ENCODE results near the gene BUD13.

BUD13 gene

DNA sequence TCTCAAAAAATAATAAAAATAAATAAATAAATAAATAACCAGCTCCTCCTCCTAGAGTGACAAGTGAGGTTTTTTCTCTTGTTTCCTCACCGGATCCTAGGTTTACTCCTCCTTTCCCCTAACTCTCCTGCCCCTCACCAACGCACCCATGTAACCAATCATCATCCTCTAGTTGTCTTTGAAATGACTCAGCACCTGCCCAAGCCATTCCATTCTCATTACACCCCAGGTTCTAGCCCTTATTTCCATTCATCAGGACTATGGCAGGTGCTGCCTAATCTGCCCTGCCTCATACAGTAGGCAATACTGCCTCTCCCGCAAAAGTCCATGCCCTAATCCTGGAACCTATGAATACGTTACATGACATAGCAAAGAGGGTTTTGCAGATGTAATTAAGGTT, 60.4 kb downstream of the BUD13 start:
- no peak for ATAC-seq

- ATAC-seq = no peak
These were observed 62.0 kb downstream of the BUD13 start for GRCh38 chr11:116710762-116711161.

DNA sequence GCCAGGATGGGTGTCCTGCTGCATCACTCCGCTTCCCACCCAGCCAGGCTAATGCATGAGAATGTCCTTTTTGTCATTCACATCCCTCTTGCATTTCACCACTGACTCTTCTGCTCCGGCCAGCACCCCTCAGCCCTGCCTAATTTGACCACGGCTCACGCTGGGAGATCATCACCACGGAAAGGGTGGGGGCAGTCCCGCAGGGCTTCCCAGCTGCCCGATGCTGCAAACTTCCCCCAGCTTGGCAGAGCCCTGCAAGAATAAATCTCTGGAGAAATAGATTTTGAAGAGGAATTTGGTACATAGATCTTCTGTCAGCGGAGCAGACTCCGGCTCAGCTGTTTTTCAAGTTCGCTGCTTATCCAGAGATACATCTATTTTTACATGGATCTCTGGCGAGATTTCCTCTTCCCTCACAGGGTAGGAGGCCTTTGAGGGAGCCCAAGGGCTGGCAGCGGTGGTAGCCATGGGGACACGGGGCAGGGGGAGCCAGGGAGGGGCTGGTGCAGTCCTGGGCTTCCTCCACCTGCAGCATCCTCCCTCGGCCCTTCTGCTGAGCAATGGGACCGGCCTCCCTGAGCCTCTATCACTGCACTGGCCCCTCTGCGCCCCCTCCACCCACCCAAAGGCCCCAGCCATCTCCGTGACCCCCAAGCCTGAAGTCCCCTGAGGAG, 62.6 kb downstream of the BUD13 start:
- no peak for ATAC-seq

- ATAC-seq = no peak
These were observed 65.0 kb downstream of the BUD13 start for GRCh38 chr11:116707746-116708145.

- ATAC-seq = no peak
These were observed 65.6 kb downstream of the BUD13 start for GRCh38 chr11:116707161-116707629.

DNA sequence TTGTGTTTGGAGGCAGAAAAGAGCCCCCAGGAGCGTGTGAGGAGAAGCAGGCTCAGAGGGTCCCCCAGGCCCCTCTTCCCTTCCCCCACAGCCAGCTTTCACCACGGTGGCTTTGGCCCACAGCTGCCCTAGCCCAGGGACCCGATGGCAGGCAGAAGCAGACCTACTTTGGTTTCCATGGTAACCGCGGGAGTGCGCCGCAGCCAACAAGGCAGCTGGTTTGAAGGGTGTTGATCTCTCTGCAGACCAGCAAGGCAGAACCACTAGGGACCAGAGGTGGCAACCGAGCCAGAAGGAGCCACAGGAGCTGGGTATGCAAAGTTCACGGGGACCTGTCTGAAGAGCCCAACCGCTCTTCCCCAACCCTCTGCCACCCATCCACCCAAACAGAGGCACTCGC, 69.4 kb downstream of the BUD13 start:
- no peak for ATAC-seq

GRCh38 chr11:116702772-116703385, 69.9 kb downstream of the BUD13 start:
- no peak for ATAC-seq

- ATAC-seq = no peak
These were observed 70.9 kb downstream of the BUD13 start for GRCh38 chr11:116701876-116702275.

DNA sequence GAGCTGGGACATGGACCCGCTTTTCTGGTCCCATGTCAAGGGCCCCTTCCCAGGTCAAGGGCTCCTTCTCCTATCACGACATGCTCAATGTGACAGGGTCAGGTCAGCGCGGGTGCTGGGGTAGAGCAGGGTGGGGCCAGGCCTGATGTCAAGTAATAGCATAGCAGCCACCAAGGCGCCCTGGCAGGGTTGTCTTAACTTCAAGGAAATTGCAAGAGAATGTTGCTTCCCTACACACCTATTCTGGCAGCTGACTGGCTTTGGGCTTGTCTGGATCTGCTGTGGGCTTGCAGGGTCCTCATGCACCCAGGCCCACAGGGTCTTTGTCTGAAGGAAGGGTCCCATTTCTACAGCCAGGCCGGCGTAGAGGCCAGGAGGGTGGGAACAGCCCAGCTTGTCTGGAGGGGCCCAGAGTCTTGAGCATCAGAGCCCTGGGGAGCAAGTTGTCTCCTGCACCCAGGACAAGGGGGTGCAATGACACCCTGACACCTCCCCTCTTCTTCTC, 71.4 kb downstream of the BUD13 start:
- no peak for ATAC-seq

DNA sequence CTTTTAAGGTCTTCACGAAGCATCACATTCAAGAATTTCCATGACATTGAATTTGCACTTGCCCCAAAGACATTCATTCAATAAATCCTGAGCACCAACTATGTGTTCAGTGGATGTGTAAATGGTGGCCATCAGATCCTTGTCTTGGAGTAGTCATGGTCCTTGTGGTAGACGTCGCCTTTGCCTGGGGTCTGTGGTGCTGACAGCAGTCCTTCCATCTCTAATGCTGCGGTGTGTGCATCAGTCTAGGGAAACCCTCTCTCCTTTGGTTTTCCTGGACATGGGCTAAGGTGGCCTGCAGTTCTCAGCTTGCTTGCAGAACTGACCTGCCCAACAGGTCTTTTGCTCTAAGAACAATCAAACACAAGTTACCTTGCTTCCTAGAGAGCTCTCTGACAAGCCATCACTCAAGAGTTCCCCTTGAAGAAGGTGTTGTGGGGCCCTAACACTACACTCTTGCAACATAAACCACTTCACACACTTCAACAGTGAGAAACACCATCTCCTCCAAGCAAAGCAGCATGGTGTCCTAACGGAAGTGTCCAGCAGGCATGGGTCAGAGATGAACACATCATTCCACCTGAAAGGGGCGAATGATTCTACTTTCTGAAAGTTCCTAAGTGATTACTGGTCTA, 72.1 kb downstream of the BUD13 start:
- ATAC-seq = no peak

Data from activated CD4-positive, CD25-positive, alpha-beta regulatory T cell treated with anti-CD3 and anti-CD28 coated beads, Interleukin-2, amount 50 U/mL, for 24 hours (primary cell).